HT-29 (cell line): ENCODE data around the gene FANCC. TPM values are rescaled to one million over a fixed set of nuclear protein-coding genes. Genes with fewer than 3 reads are reported as not detected.

Experiments
- DNase-seq: peaks from one replicate; pipeline ENCODE4 v3.0.0-alpha.2; 2015; ENCODE audit warnings: low spot score
- total RNA-seq: library from RNA; depleted of rRNA; stranded (reverse); fragments of >200 nt; shearing (Covaris generic); gene quantifications from 2 replicates; pipeline ENCODE4 v1.2.3, GENCODE V29; 2014

Gene FANCC
- total RNA-seq, 1 experiment from 2014 or later = 10.6 TPM

DNA sequence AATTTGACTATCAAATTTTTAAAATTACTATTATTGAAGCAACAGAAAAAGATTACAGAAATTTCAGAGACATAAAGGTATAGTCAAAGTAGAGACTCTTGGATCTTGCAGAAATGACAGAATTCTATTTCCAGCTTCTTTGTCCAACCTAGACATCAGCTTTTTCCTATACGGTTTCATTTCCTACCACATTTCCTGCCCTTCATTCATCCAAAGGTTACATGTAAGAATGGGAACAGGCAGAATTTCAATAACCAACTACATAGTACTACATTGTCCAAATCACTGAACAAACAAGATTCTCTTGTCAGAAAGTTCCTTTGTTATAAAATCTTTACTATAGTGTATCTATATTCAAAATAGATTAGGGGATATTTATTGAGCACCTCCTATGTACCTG, 124.9 kb downstream of the FANCC start:
- DNase-seq = no peak

DNA sequence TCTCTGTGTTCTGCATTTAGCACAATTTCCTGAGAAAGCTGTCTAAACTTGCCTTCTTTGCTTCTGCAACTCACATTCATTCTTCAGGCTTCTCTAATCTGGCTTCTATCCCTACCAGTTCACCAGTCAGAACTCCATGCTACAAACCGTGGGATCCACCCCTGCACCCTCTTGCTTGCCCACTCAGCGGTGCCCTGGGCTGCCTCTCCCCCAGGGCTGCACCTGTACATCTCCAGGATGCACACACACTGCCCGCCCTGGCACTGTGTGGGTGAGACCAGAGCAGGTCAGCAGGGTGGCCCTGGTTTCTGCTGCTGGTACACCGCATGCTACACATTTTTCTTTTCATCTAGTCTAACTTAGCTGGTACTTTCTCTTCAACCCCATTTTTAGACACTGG, 127.1 kb downstream of the FANCC start:
- DNase-seq = no peak

DNA sequence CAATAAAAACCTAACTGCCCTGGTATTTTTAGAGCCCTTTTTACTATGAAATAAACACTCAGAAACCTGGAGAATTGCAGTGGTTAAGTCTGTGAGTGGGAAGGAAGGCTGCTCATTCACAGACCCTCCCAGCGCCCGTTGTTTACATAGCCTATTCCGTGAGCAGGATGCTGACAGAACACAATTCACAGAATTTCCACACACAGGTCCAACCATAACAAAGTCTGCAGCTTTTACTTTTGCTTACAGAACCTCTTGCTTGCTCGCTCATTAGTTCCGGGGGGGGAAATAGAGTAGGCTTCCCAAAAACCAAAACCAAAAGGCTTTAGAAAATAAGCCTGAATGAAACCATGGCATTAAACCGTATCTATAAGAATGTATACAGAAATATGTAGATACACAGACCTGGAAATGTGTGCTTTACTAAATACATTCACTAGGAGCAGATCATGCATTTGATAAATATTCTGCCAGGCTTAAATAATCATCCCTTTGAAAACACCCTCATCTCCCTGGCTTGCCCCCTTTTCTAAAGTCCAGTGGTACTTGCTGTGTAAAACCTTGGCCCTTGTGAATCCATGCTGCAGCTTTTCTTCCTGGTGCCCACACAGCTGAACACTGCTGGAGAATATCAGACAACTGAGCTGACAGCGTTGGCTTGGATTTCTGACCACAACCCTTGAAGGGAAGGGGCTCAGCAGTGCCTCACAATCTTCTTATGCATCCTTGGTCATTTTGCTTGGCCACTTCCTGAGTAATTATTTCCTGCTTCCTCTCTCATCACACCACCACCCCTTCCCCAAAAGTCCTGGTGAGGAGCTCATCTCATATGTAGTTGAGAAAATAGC, 128.0 kb downstream of the FANCC start:
- no peak for DNase-seq

DNA sequence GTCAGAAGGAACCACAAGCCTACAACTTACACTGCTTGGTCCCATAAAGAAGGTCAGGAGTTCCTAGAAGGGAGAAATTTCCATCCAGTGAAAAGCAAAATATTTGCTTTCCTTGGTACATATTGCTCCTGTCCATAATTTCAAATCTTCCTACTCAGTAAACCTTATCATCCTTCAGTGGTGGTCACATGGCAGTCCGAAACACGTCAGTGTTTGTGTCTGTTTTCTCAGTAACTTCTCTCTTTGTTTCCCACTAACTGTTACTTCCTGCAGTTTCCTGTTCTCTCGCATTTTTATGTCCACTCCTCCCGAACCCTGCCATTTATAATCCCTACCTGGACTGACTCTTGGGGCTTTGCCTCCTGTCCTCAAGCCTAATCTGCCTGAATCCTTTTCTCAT, 129.1 kb downstream of the FANCC start:
- no peak for DNase-seq

DNA sequence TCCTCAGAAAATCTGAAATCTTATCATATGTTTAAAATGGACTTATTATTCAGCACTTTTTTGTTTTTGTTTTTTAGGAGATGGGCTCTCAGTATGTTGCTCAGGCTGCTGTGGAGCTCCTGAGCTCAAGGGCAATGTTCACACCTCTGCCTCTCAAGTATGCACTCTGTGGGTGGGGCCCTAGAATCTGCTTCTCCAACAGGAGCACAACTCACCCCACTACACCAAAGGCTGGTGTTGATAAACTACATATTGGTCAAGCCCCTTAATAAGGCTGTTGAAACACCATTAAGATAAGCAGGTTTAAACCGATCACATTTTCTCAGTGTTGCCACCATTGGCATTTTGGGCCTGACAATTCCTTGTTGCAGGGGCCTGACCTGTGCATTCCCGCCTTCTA, 131.6 kb downstream of the FANCC start:
- DNase-seq = no peak

DNA sequence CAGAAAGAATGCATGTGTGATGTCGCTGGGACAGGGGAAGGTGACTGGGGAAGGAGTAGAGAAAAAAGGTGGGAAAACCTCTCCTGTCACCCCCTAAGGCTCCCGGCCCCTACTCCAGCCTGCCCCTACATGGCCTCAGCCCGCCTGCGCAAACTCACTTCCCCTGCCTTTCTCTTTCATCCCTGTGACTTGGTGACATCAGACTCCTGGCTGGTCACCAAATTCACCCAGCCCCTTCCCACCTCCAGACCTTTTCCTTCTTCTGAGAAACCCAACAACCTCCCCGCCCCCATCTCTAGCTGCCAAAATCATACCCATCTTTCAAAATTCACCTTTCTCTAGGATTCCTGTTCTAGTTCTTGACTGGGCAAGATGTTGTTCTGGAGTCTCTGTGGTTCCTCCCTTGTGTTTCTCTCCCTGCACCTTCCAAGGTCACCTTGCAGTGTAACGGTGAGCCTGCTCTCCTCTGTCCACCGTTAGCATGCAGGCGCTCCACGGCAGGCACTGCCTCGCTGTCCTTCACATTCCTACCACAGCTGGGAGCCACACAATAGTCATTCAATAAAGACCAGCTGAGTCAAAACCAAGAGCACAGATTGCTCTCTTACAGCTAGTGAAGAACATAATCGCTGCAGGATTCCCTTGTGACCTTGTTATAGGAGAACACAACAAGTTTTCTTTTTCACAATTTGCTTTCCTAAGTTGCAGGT, 134.5 kb downstream of the FANCC start:
- no peak for DNase-seq

DNA sequence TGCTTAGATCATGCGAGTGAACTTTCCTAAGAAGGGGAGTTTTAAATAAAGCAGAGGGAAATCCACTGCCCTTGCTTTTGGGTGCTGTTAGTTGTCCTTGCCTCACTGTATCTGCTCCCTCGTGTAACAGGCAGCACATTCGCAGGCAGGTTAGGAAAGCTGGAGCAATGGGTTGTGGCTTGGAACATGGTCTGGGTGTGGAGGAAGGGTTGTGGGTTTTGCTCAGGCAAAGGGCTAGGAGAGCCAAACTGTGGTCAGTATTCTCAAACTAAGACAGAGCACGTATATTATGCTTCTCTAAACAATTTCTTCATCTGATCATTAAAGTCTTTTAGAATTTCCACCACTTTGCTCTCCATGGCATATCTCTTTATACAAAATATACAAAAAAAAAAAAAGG, 135.7 kb downstream of the FANCC start:
- DNase-seq = no peak

DNA sequence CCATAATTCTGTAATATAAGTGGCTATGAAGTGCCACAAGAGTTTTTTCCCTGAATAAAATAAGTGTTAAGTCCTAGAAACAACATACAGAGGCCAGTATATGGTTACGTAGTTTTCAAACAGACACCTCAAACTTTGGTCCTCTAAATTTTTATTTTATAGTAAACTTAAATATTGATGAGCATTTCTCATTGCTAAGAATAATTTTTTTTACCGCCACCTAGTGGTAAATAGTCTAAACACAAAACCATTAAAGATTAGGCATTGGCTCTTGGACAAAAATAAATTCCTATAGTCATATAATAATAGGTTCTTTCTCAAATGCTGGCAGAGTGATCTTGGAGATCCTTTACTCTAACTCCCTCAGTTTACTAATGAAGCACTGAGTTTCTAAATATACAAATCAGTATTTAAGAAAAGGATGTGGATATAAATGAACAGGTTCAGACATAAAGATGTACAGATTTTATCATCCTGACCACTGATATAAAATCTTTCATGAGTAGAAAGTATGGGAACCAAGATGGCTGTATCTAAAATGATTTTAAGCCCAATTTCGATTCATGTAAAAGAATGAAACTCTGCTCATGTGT, 136.2 kb downstream of the FANCC start:
- DNase-seq = peak; percentile 31

DNA sequence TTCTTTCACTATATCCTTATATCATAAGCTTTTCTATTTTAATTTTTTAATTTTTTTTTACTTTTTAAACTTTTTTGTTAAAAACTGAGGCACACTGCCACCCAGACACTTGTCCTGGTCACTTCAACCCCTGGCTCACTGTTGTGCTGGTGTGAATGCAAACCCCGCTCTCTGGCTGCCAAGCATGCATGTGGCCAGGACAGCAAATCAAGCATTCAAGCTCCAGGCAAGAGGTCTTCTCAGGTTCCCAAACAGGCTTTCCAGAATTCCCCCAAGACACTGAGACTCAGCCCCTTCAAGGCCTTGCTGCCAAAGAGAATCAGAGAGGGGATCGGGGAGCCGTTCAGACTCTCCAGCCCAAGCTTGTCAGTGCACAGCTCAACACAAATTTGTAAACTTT, 139.9 kb downstream of the FANCC start:
- no peak for DNase-seq

DNA sequence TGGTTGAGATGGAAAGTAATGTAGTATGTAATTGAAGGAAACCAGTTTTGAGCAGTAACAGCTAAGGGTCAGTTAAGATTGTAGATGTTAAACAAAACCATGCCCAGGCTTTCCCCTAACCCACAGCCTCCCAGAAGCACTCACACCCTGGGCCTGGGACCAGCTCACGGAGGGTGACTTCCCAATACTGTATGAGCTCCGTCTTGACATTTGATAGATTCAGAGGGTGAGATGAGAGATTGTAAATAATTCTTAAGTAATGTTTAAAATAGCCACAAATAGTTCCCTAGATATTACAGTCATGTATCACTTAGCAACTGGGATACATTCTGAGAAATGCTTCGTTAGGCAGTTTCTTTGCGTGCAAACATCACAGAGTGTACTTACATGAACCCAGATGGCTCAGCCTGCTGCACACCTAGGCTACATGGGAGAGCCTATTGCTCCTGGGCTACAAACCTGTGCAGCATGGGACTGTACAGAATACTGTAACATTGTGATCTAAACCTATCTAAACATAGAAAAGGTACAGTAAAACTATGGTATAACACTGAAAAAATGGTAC, 140.7 kb downstream of the FANCC start:
- DNase-seq = no peak

DNA sequence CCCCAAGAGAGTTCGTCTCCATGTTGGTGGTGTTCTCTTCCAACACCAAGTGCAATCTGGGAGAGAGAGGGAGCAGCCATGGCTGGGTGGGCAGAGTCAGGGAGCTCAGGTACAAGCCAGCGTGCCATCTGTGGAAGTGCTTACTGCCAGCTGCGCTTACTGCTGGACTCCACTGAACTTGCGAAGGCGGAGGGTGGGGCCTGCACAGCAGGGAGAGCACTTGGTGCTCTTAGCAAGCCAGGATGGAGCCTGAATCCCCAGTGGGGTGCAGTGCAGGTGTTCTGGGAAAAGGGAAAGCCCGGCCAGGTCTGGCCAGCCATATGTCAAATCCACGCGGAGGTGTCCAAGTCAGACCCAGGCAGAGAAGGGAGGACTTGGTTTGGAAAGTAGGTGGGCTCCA, 142.0 kb downstream of the FANCC start:
- no peak for DNase-seq

DNA sequence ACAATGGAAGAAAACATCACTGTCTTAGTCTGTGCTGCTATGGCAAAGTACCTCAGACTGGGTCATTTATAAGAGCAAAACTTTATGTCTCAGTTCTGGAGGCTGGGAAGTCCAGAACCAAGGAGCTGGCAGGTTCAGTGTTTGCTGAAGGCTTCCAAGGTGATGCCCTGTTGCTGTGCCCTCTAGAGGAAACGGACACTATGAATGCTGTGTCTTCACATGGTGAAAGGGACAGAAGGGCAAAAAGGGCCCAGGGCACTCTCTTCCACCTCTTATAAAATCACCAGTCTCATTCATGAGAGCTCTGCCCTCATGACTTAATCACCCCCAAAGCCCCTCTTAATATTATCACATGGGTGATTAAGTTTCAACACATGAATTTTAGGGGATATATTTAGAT, 143.5 kb downstream of the FANCC start:
- peak; percentile 18 for DNase-seq

DNA sequence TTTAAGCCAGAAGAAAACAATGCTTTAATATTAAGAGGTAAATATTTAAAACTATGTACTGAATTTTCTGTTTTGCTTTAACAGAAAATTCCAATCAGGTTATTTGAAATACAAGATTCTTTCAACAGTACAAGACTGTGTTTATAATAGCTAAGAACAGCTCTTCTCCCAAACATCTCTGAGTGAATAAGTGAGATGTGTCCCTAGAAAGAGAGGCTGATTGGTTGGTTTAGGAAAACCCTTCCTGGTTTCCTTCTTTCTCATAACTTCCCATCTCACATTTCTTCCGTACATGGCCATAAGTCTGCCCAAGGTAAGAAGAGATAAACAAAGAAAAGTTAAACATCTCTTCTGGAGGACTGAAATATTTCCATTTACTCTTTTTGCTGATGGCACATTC, 145.9 kb downstream of the FANCC start:
- DNase-seq = no peak

DNA sequence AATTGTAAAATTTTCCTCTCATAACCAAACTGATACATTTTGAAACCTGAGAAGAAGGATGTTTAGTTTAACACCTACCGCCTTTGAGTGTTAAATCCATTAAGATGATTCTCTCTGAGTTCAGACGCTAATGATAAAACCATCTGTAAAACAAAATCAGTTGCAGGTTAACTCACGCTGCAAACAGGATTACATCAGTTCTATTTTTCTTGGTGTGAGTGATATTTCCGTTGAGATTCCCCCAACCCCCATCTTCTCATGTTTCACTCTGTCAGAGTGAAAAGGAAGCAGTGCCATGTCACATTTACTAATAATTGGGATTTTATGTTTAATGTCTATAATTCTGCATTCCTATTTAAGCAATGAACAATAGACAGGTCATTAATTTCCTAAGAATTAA, 146.5 kb downstream of the FANCC start:
- no peak for DNase-seq

DNA sequence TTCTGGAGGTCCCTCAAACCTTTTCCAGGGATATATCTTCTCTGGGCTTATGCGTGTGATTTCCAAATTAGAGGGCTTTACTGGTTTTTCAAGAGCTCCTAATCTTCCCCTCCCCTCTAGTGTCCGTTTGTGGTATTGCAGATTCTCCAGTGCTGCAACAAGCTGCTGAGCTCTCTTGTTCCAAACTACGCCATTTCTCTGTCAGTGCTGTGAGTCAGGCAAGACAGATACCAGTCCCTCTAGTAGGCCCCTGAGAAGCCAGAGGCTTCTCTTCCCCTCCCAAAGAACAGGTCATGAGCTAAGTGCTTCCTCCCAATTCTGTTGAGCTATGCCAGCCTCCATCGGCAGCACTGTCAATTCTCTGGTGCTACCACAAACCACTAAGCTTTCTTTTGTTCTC, 149.5 kb downstream of the FANCC start:
- DNase-seq = peak; percentile 90

DNA sequence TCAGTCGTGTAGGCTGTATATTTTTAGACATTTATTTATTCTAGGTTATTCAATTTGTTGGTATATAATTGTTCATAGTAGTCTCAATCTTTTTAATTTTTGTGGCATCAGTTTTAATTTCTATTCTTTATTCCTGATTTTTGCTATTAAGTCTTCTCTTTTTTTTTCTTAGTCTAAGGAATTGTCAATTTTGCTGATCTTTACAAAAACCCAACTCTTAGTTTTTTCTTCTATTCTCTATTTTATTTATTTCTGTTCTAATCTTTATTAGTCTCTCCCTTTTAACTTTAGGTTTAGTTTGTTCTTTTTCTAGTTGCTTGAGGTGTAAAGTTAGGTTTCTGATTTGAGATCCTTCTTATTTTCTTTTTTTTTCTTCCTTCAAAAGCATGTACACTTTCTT, 152.5 kb downstream of the FANCC start:
- DNase-seq = no peak

DNA sequence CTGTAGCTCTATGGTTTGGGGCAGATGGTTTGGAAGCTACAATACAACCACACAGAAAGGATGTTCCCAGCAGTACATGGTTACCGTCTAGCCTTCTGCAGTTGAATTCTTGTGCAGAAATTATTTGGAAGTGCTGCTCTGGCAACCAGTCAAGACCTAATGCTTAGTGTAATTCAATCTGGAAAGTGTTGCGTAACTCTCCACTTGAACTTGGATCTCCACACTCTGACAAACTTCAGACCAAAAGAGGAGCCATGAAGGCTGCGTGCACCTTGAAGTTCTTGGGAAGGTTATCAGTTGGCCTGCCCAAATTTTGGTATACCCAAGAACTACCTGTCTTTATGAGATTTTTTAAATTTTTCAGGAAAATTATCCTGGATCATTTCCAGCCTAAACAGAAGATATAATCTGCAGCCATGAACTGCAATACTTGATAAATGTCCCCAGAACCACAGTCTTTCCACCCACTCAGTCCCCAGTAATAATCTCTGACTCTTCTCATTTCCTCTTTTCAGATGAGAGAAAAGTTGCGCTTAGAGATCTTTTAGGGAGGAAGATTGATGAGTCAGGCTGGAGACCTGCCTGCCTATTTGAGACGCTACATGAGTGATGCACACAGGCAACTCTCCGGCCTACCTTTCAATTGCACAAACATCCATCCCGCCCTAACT, 159.9 kb downstream of the FANCC start:
- no peak for DNase-seq

DNA sequence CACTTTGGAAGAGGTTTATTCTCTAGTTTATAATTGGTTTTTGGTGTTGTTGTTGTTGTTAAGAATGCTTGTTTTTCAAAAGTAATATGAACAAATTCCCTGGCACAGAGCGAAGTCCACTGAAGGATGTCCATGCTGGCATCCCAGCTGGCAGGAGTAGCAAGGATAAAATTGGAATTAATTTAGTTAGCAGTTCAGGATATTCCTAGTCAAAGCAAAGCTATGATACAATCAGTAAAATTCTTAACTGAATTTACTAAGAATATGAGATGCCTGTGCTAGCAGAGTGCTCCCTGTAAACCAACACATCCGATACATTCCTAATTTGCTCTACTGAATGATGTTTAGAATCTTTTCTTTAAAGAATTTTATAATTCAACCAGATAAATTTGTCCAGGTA, 161.4 kb downstream of the FANCC start:
- DNase-seq = no peak

DNA sequence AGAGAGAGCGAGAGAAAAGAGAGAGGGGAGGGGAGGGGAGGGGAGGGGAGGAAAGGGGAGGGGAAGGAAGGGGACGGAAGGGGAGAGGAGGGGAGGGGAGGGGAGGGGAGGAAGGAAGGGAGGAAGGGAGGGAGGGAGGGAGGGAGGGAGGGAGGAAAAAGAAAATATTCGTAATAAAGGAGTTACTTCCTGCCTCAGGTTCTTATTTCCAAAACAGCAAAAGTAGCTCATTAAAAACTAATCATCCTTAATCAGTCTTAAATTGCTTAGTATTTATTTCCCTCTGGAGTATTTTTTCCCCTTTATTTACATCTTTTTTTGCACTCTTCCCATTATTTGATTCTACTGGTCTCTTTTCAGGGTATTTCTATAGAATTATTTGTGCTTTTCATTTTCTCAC, 162.3 kb downstream of the FANCC start:
- DNase-seq = no peak

DNA sequence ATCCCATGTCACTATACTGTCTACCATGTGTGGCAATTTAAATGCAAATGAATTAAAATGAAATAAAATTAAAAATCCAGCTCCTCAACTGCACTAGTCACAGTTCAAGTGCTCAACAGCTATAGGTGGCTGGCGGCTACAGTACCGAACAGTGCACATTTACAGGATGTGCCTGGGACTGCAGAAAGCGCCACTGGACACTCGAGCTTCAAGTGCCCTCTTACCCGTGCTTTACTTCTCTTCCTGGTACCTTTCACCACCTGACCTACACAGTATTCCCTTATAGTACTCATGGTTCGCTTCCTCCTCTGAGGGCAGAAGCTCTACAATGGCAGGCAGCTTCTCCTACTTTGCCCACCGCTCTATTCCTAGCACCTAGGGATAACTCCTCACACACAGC, 166.6 kb downstream of the FANCC start:
- DNase-seq = no peak

DNA sequence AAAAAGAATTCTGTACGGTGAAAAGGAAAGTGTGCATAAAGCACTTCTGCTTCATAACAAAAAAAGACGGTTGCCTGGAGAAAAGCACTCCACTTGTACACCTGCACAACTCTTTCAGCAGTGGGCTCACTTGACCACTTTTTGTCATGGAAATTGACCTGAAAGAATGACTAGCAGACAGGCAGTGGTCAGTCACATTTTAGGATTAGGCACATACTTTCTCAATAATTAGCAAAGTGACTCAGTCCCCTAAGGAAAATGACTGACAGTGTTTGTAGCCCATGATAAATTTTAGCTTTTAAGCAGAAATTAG, 169.3 kb downstream of the FANCC start:
- no peak for DNase-seq
